Neural crest cell (in vitro differentiated cells): ENCODE data around the gene ACACA. TPM values are rescaled to one million over a fixed set of nuclear protein-coding genes. Genes with fewer than 3 reads are reported as not detected.
A peak's percentile ranks its signal among the peaks of the same experiment; 100 is the strongest.

Source experiments
- DNase-seq: peaks from one replicate; pipeline ENCODE4 v3.0.0; 2021; ENCODE audit warnings: low read depth, mixed read lengths, low spot score
- H3K27ac Mint-ChIP-seq: one replicate; pipeline ENCODE4 v1.8.0; 2021; ENCODE audit warnings: mild to moderate bottlenecking, mixed read lengths; ENCODE audit not compliant: unreplicated experiment
- H3K27me3 Mint-ChIP-seq: 2 replicates; pipeline ENCODE4 v1.8.0; 2021; ENCODE audit warnings: low read depth, mild to moderate bottlenecking, mixed read lengths
- H3K36me3 Mint-ChIP-seq: 2 replicates; pipeline ENCODE4 v1.8.0; 2021; ENCODE audit warnings: low read depth, mild to moderate bottlenecking, mixed read lengths
- H3K4me1 Mint-ChIP-seq: 2 replicates; pipeline ENCODE4 v1.8.0; 2021; ENCODE audit warnings: mixed read lengths
- H3K4me3 Mint-ChIP-seq: one replicate; pipeline ENCODE4 v1.8.0; 2021; ENCODE audit warnings: mild to moderate bottlenecking, mixed read lengths
- H3K9me3 Mint-ChIP-seq: 2 replicates; pipeline ENCODE4 v1.8.0; 2021; ENCODE audit warnings: mixed read lengths
- total RNA-seq: library from RNA; stranded (reverse); gene quantifications from 2 replicates; pipeline ENCODE4 v1.2.1, GENCODE V29; 2021
- TF ChIP-seq, protein P1 (sequence below): fragments of 200-600 bp; sonication (generic); conservative IDR thresholded peaks from 2 replicates; pipeline ENCODE4 v1.5.0; 2021; ENCODE audit warnings: antibody characterized with exemption, mild to moderate bottlenecking

The ACACA gene
- total RNA-seq, 1 donor from 2014 or later = 211 TPM

DNA sequence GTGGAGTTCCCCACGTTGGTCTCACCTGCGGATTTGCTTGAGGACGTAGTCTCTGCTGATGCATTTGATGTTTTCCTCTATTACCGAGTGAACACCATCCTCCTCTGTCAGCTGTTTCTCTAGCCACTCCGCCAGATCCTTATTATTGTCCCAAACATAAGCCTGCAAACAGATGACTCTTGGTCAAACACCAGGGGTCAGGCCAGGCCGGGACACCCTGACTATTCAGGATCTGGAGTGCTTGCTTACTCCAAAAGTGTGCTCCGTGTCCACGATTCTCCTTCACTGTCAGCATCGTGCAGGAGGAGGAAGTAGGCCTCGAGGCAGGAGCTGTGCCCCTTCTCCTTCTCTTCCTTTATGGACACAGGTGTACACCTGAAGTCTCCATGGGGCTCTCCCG is 317.7 kb downstream of the ACACA start:
- TF ChIP-seq, protein P1, sequence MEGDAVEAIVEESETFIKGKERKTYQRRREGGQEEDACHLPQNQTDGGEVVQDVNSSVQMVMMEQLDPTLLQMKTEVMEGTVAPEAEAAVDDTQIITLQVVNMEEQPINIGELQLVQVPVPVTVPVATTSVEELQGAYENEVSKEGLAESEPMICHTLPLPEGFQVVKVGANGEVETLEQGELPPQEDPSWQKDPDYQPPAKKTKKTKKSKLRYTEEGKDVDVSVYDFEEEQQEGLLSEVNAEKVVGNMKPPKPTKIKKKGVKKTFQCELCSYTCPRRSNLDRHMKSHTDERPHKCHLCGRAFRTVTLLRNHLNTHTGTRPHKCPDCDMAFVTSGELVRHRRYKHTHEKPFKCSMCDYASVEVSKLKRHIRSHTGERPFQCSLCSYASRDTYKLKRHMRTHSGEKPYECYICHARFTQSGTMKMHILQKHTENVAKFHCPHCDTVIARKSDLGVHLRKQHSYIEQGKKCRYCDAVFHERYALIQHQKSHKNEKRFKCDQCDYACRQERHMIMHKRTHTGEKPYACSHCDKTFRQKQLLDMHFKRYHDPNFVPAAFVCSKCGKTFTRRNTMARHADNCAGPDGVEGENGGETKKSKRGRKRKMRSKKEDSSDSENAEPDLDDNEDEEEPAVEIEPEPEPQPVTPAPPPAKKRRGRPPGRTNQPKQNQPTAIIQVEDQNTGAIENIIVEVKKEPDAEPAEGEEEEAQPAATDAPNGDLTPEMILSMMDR = peak; percentile 23
- no peak for DNase-seq
- Mint-ChIP-seq H3K27ac (peak overlapping the region; percentile 89), H3K9me3 (no peaks in the 10 kb centered on the region), H3K4me3 (peak overlapping the region; percentile 15), H3K4me1 (peaks cover 40% of the 10 kb centered on the region), H3K36me3 (peaks cover 30% of the 10 kb centered on the region), H3K27me3 (no peaks in the 10 kb centered on the region)

DNA sequence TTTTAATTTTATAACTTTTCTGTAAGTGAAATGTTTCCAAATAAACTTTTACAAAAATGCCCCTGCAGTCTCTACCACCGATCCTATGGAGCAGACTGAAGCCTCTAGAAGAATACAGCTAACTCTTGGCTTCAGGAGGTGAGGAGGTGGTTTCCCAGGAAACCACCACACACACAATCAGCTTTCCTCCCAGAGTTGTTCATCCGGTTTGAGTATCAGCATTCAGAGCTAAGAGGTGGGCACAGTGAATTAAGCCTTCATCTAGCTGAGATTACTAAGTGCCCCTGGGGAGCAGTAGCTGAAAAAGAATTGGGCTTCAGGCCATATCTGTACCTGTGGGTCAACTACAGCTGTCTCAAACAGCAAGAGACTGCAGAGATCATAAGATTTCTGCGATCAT is 318.2 kb downstream of the ACACA start:
- TF ChIP-seq, protein P1 = no peak
- Mint-ChIP-seq H3K36me3 (peaks cover 29% of the 10 kb centered on the region), H3K27ac (peak overlapping the region; percentile 89), H3K4me3 (peak overlapping the region; percentile 15), H3K4me1 (peaks cover 38% of the 10 kb centered on the region), H3K27me3 (no peaks in the 10 kb centered on the region), H3K9me3 (no peaks in the 10 kb centered on the region)
- no peak for DNase-seq

DNA sequence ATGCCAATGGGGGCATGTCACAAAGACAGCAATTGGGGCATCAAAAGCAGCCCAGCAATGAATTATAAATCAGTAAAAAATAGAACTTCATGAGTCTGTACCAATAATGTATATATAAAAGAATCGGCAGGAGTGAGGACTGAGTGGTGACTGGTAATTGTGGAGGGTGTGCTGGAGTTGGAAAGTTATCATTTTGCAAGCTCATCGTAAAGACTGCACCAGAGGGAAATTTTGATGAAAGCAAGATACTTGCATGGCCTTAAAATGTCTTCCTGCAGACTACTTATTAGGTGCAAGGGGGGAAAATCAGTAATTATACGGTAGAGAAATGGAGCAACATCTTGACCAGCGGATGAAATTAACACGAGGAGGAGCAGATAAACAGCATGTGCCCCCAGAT is 319.0 kb downstream of the ACACA start:
- Mint-ChIP-seq H3K36me3 (peaks cover 27% of the 10 kb centered on the region), H3K27me3 (no peaks in the 10 kb centered on the region), H3K4me3 (no peak overlapping the region), H3K4me1 (peaks cover 34% of the 10 kb centered on the region), H3K27ac (peak overlapping the region; percentile 40), H3K9me3 (no peaks in the 10 kb centered on the region)
- TF ChIP-seq, protein P1 = no peak
- DNase-seq = no peak

DNA sequence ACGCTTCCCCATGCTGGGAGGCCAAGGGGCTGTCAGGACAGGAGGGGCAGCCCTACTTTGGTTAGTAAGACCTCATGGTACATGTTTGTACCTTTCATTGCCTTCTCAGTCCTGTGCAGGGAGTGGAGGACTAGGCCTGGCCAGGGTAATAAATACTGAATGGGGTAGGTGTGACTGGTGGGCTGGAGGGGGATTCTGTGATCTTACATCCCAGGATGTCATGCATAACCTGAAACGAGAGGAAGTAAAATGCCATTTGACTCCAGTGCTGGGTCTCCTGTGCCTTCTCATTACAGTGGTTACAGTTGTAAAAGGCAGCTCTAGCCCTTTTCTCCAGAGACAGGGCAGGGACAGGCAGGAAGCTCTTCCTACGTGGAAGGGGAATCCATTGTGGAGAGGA is 319.7 kb downstream of the ACACA start:
- no peaks in the 10 kb centered on the region for H3K9me3 Mint-ChIP-seq
- peaks cover 27% of the 10 kb centered on the region for H3K36me3 Mint-ChIP-seq
- H3K27ac Mint-ChIP-seq = no peak overlapping the region
- no peak overlapping the region for H3K4me3 Mint-ChIP-seq
- no peak for DNase-seq
- TF ChIP-seq, protein P1 = no peak
- H3K27me3 Mint-ChIP-seq = no peaks in the 10 kb centered on the region
- H3K4me1 Mint-ChIP-seq = peaks cover 39% of the 10 kb centered on the region

DNA sequence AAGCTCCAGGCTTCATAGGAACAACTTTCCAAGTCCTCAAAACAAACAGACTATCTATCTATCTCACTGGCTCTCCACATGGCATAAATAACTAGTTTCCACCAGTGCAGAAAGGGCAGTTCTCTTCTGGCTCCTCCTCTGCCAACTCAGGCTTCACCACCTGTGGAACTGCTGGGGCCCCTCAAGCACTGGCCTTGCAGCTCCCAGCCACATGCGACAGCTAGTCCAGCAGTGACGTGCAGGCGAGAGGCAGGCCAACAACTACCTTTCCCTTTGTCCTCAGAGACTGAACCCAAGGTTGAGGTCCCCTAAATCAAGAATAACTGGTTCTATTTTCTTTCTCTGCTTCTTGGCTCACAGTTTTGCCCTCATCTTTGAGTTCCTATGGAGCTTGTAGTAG is 320.3 kb downstream of the ACACA start:
- no peak for DNase-seq
- H3K4me3 Mint-ChIP-seq = no peak overlapping the region
- TF ChIP-seq, protein P1 = no peak
- H3K36me3 Mint-ChIP-seq = peaks cover 29% of the 10 kb centered on the region
- H3K9me3 Mint-ChIP-seq = no peaks in the 10 kb centered on the region
- H3K4me1 Mint-ChIP-seq = peaks cover 39% of the 10 kb centered on the region
- H3K27ac Mint-ChIP-seq = no peak overlapping the region
- no peaks in the 10 kb centered on the region for H3K27me3 Mint-ChIP-seq

DNA sequence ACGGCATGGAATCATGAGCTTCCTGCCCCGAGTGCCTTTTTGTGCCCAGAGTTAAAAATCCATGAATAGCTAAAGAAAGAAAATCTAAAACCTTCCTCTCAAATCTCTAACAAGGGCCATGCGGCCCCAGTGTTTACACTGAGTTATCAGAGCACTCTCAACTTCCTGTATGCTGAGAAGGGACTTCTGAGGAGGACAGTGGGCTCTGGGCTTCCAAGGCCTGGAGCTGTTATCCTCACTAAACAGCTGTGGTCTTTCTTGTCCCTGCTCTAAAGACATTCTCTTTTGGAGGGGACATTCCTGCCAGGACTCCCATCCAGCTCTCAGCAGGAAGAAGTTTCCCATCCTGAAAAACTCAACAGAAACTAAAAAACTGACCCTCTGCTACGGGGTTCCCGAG is 322.3 kb downstream of the ACACA start:
- Mint-ChIP-seq H3K27me3 (no peaks in the 10 kb centered on the region), H3K27ac (no peak overlapping the region)

More for the DNA sequence above, 322.3 kb downstream of the ACACA start:
- H3K36me3 Mint-ChIP-seq = peaks cover 38% of the 10 kb centered on the region
- H3K4me1 Mint-ChIP-seq = peaks cover 19% of the 10 kb centered on the region
- H3K9me3 Mint-ChIP-seq = peaks cover 4% of the 10 kb centered on the region
- H3K4me3 Mint-ChIP-seq = peak overlapping the region; percentile 21
- TF ChIP-seq, protein P1 = no peak
- no peak for DNase-seq
